GM23338 (cell line): ENCODE data around the gene FRMD4A.

Experiments used
- CREB1 ChIP-seq: fragments of 250-450 bp; sonication (Bioruptor Pico); IDR thresholded peaks from 2 replicates; pipeline ENCODE4 v1.5.0; 2020; ENCODE audit warnings: low read depth, mild to moderate bottlenecking, moderate library complexity
- EZH2 ChIP-seq: fragments of 200-600 bp; sonication (generic); IDR thresholded peaks from one replicate; pipeline ENCODE4 v1.8.0; 2017; ENCODE audit warnings: antibody characterized with exemption, mild to moderate bottlenecking, low read depth; ENCODE audit not compliant: unreplicated experiment
- EZH2phosphoT487 ChIP-seq: fragments of 200-600 bp; sonication (generic); IDR thresholded peaks from one replicate; pipeline ENCODE4 v1.8.1; 2018; ENCODE audit warnings: antibody characterized with exemption; ENCODE audit not compliant: unreplicated experiment
- POLR2AphosphoS5 ChIP-seq: IDR thresholded peaks from 2 replicates; pipeline ENCODE4 v1.6.1; 2016; ENCODE audit warnings: antibody characterized with exemption, low read depth
- TF ChIP-seq, protein P1 (sequence below), 2 experiments: fragments of 200-600 bp in 1 of 2; sonication (generic) in 1 of 2; conservative IDR thresholded peaks; 2 replicates each; pipeline versions ENCODE4 v1.5.1 to v1.6.1; 2016 to 2017; ENCODE audit warnings: antibody characterized with exemption in 2 of 2, low read depth in 2 of 2, mild to moderate bottlenecking in 2 of 2, moderate library complexity in 1 of 2
- TF ChIP-seq, protein P2 (sequence below): IDR thresholded peaks from one replicate; pipeline ENCODE4 v1.6.1; 2018; ENCODE audit warnings: antibody characterized with exemption; ENCODE audit not compliant: unreplicated experiment
- TF ChIP-seq, protein P3 (sequence below): fragments of 250-450 bp; sonication (Bioruptor Pico); IDR thresholded peaks from 2 replicates; pipeline ENCODE4 v1.5.0; 2020; ENCODE audit warnings: mild to moderate bottlenecking, moderate library complexity

DNA sequence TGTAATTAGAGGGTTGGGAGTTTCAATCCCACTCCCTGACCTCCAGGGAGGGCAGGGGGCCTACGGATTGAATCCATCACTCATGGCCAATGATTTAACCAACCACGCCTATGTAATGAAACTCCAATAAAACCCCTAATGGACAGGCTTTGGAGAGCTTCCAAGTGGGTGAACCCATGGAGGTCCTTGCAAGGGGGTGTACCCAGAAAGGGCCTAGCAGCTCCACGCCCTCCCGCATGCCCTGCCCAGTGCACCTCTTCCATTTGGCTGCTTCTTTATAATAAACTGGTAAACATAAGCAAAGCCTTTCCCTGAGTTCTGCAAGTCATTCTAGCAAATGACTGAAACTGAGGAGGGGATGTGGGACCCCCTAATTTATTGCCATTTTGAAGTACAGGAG is 280.1 kb downstream of the FRMD4A start:
- TF ChIP-seq, protein P1, sequence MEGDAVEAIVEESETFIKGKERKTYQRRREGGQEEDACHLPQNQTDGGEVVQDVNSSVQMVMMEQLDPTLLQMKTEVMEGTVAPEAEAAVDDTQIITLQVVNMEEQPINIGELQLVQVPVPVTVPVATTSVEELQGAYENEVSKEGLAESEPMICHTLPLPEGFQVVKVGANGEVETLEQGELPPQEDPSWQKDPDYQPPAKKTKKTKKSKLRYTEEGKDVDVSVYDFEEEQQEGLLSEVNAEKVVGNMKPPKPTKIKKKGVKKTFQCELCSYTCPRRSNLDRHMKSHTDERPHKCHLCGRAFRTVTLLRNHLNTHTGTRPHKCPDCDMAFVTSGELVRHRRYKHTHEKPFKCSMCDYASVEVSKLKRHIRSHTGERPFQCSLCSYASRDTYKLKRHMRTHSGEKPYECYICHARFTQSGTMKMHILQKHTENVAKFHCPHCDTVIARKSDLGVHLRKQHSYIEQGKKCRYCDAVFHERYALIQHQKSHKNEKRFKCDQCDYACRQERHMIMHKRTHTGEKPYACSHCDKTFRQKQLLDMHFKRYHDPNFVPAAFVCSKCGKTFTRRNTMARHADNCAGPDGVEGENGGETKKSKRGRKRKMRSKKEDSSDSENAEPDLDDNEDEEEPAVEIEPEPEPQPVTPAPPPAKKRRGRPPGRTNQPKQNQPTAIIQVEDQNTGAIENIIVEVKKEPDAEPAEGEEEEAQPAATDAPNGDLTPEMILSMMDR (conservative IDR thresholded peaks at IDR 0.05; ENCODE audit: low read depth in 2 of 2), result no peak
- TF ChIP-seq EZH2 (no peak), CREB1 (CRISPR knock-in tag) (no peak), POLR2AphosphoS5 (no peak), EZH2phosphoT487 (no peak)
- TF ChIP-seq, protein P2, sequence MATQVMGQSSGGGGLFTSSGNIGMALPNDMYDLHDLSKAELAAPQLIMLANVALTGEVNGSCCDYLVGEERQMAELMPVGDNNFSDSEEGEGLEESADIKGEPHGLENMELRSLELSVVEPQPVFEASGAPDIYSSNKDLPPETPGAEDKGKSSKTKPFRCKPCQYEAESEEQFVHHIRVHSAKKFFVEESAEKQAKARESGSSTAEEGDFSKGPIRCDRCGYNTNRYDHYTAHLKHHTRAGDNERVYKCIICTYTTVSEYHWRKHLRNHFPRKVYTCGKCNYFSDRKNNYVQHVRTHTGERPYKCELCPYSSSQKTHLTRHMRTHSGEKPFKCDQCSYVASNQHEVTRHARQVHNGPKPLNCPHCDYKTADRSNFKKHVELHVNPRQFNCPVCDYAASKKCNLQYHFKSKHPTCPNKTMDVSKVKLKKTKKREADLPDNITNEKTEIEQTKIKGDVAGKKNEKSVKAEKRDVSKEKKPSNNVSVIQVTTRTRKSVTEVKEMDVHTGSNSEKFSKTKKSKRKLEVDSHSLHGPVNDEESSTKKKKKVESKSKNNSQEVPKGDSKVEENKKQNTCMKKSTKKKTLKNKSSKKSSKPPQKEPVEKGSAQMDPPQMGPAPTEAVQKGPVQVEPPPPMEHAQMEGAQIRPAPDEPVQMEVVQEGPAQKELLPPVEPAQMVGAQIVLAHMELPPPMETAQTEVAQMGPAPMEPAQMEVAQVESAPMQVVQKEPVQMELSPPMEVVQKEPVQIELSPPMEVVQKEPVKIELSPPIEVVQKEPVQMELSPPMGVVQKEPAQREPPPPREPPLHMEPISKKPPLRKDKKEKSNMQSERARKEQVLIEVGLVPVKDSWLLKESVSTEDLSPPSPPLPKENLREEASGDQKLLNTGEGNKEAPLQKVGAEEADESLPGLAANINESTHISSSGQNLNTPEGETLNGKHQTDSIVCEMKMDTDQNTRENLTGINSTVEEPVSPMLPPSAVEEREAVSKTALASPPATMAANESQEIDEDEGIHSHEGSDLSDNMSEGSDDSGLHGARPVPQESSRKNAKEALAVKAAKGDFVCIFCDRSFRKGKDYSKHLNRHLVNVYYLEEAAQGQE, result no peak
- TF ChIP-seq, protein P3, sequence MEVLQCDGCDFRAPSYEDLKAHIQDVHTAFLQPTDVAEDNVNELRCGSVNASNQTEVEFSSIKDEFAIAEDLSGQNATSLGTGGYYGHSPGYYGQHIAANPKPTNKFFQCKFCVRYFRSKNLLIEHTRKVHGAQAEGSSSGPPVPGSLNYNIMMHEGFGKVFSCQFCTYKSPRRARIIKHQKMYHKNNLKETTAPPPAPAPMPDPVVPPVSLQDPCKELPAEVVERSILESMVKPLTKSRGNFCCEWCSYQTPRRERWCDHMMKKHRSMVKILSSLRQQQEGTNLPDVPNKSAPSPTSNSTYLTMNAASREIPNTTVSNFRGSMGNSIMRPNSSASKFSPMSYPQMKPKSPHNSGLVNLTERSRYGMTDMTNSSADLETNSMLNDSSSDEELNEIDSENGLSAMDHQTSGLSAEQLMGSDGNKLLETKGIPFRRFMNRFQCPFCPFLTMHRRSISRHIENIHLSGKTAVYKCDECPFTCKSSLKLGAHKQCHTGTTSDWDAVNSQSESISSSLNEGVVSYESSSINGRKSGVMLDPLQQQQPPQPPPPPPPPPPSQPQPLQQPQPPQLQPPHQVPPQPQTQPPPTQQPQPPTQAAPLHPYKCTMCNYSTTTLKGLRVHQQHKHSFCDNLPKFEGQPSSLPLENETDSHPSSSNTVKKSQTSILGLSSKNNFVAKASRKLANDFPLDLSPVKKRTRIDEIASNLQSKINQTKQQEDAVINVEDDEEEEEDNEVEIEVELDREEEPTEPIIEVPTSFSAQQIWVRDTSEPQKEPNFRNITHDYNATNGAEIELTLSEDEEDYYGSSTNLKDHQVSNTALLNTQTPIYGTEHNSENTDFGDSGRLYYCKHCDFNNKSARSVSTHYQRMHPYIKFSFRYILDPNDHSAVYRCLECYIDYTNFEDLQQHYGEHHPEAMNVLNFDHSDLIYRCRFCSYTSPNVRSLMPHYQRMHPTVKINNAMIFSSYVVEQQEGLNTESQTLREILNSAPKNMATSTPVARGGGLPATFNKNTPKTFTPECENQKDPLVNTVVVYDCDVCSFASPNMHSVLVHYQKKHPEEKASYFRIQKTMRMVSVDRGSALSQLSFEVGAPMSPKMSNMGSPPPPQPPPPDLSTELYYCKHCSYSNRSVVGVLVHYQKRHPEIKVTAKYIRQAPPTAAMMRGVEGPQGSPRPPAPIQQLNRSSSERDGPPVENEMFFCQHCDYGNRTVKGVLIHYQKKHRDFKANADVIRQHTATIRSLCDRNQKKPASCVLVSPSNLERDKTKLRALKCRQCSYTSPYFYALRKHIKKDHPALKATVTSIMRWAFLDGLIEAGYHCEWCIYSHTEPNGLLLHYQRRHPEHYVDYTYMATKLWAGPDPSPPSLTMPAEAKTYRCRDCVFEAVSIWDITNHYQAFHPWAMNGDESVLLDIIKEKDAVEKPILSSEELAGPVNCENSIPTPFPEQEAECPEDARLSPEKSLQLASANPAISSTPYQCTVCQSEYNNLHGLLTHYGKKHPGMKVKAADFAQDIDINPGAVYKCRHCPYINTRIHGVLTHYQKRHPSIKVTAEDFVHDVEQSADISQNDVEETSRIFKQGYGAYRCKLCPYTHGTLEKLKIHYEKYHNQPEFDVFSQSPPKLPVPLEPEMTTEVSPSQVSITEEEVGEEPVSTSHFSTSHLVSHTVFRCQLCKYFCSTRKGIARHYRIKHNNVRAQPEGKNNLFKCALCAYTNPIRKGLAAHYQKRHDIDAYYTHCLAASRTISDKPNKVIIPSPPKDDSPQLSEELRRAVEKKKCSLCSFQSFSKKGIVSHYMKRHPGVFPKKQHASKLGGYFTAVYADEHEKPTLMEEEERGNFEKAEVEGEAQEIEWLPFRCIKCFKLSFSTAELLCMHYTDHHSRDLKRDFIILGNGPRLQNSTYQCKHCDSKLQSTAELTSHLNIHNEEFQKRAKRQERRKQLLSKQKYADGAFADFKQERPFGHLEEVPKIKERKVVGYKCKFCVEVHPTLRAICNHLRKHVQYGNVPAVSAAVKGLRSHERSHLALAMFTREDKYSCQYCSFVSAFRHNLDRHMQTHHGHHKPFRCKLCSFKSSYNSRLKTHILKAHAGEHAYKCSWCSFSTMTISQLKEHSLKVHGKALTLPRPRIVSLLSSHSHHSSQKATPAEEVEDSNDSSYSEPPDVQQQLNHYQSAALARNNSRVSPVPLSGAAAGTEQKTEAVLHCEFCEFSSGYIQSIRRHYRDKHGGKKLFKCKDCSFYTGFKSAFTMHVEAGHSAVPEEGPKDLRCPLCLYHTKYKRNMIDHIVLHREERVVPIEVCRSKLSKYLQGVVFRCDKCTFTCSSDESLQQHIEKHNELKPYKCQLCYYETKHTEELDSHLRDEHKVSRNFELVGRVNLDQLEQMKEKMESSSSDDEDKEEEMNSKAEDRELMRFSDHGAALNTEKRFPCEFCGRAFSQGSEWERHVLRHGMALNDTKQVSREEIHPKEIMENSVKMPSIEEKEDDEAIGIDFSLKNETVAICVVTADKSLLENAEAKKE (CRISPR knock-in tag), result no peak
